GM12874 (cell line): ENCODE measurements around the gene ACOT9.

Experiments
- TF ChIP-seq, protein P1 (sequence below): IDR thresholded peaks from 2 replicates; pipeline ENCODE4 v1.5.1; 2011; ENCODE audit warnings: low read depth, mild to moderate bottlenecking, control low read depth, low read length, moderate library complexity; ENCODE audit not compliant: insufficient read depth

The ACOT9 gene

DNA sequence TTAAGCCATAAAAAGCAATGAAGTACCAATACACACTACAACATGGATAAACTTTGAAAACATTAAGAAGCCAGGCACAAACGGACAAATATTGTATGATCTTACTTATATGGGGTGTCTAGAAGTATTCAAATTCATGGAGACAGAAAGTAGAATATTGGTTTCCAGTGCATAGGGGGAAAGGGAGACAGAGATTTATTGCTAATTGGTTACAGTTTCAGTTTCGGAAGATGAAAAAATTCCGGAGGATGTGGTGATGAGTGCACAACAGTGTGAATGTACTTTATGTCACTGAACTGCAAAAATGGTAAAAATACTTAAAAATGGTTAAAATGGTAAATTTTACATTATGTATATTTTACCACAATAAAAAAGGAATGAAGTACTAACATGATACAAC lies 80.9 kb downstream of the ACOT9 start:
- TF ChIP-seq, protein P1, sequence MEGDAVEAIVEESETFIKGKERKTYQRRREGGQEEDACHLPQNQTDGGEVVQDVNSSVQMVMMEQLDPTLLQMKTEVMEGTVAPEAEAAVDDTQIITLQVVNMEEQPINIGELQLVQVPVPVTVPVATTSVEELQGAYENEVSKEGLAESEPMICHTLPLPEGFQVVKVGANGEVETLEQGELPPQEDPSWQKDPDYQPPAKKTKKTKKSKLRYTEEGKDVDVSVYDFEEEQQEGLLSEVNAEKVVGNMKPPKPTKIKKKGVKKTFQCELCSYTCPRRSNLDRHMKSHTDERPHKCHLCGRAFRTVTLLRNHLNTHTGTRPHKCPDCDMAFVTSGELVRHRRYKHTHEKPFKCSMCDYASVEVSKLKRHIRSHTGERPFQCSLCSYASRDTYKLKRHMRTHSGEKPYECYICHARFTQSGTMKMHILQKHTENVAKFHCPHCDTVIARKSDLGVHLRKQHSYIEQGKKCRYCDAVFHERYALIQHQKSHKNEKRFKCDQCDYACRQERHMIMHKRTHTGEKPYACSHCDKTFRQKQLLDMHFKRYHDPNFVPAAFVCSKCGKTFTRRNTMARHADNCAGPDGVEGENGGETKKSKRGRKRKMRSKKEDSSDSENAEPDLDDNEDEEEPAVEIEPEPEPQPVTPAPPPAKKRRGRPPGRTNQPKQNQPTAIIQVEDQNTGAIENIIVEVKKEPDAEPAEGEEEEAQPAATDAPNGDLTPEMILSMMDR: no peak

GRCh38 chrX:23661671-23662070 lies 81.4 kb downstream of the ACOT9 start:
- TF ChIP-seq, protein P1: no peak

- TF ChIP-seq, protein P1: no peak
Measured at GRCh38 chrX:23660766-23661132, 82.3 kb downstream of the ACOT9 start.

- TF ChIP-seq, protein P1: no peak
Measured at GRCh38 chrX:23659339-23659738, 83.7 kb downstream of the ACOT9 start.

DNA sequence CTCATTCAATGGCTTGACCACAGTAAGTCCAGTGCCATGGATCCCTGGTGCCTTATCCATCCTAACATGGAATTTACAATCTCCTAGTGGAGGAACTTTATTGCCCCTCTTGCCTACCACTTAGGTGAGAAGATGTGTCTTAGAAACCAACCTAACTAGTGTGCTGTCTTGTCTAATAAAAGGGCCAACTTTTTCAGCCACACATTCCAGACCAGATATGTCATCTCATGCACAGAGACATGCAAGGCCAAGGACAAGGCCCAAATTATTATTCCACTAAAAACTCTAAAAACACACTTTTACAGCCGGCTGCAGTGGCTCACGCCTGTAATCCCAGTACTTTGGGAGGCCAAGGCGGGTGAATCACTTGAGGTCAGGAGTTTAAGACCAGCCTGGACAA lies 86.4 kb downstream of the ACOT9 start:
- TF ChIP-seq, protein P1: no peak

- TF ChIP-seq, protein P1: no peak
Measured at GRCh38 chrX:23656091-23656490, 87.0 kb downstream of the ACOT9 start.
